H1 (cell line): ENCODE measurements around the gene CYP2E1. TPM values are rescaled to one million over a fixed set of nuclear protein-coding genes. Genes with fewer than 3 reads are reported as not detected.

Source experiments
- CTCF ChIA-PET: fragments of 300-600 bp; sonication (Branson Sonifier 250); formaldehyde crosslinking; loops from one replicate; lab custom pipeline; 2021; ENCODE audit not compliant: partially characterized antibody; lab: Charles Lee
- POLR2A ChIA-PET: fragments of 300-600 bp; sonication (Branson Sonifier 250); formaldehyde crosslinking; loops from one replicate; lab custom pipeline; 2021; ENCODE audit warnings: inconsistent platforms; ENCODE audit not compliant: partially characterized antibody; lab: Charles Lee
- DNase-seq, 2 experiments: peaks; one replicate each; pipeline versions ENCODE4 v3.0.0 to v3.0.0-alpha.2; 2010 to 2022; ENCODE audit warnings: low spot score in 2 of 2, low read depth in 1 of 2, mixed read lengths in 1 of 2
- FAIRE-seq: peaks from 2 replicates; lab custom pipeline; 2011; peaks lifted over from hg19 to GRCh38; lab: Jason Lieb, UNC
- H2AFZ ChIP-seq: 2 replicates; pipeline ENCODE4 v1.8.1; 2012; ENCODE audit warnings: low read length, inconsistent platforms
- H2AK5ac ChIP-seq: 2 replicates; pipeline ENCODE4 v1.6.1; 2013; ENCODE audit warnings: low read depth, low read length
- H2BK120ac ChIP-seq: replicated peaks from 2 replicates; pipeline ENCODE3; 2013; ENCODE audit warnings: low read depth, low read length, inconsistent platforms
- H2BK12ac ChIP-seq: 2 replicates; pipeline ENCODE4 v1.6.1; 2013; ENCODE audit warnings: low read depth, low read length
- H2BK15ac ChIP-seq: 2 replicates; pipeline ENCODE4 v1.6.1; 2013; ENCODE audit warnings: low read length
- H2BK20ac ChIP-seq: 2 replicates; pipeline ENCODE4 v1.6.1; 2013; ENCODE audit warnings: low read length
- H2BK5ac ChIP-seq: 2 replicates; pipeline ENCODE4 v1.6.1; 2013; ENCODE audit warnings: low read depth, low read length
- H3K14ac ChIP-seq: 2 replicates; pipeline ENCODE4 v1.6.1; 2013; ENCODE audit warnings: inconsistent platforms; ENCODE audit not compliant: insufficient read length
- H3K18ac ChIP-seq: 2 replicates; pipeline ENCODE4 v1.6.1; 2013; ENCODE audit warnings: low read length; ENCODE audit errors: extremely low read depth
- H3K23ac ChIP-seq: 2 replicates; pipeline ENCODE4 v1.6.1; 2013; ENCODE audit warnings: inconsistent platforms; ENCODE audit not compliant: insufficient read length
- H3K23me2 ChIP-seq: 2 replicates; pipeline ENCODE4 v1.6.1; 2013; ENCODE audit warnings: low read depth, low read length
- H3K27ac ChIP-seq: 2 replicates; pipeline ENCODE4 v1.6.1; 2011; ENCODE audit warnings: low read depth, low read length, inconsistent platforms
- H3K27me3 ChIP-seq, 4 experiments: replicated peaks in 1 of 4; 1 replicate in 1 of 4; 2 replicates in 3 of 4; pipeline versions ENCODE4 v1.6.1 to v1.8.1; 2011 to 2013; ENCODE audit warnings: low read length in 3 of 4, mild to moderate bottlenecking in 3 of 4, inconsistent platforms in 2 of 4, mixed read lengths in 2 of 4, moderate library complexity in 1 of 4; ENCODE audit not compliant: control insufficient read depth in 3 of 4, insufficient read depth in 3 of 4; ENCODE audit errors: extremely low read depth in 1 of 4
- H3K36me3 ChIP-seq, 4 experiments: 2 replicates each; pipeline versions ENCODE4 v1.6.1 to v1.8.1; 2011 to 2013; ENCODE audit warnings: mild to moderate bottlenecking in 4 of 4, low read length in 3 of 4, moderate library complexity in 2 of 4, control low read depth in 1 of 4, inconsistent platforms in 1 of 4; ENCODE audit not compliant: insufficient read depth in 4 of 4, control insufficient read depth in 2 of 4
- H3K4ac ChIP-seq: replicated peaks from 2 replicates; pipeline ENCODE3; 2013; ENCODE audit warnings: low read length, low read depth, mixed read lengths, inconsistent platforms; ENCODE audit not compliant: insufficient read length
- H3K4me1 ChIP-seq, 4 experiments: replicated peaks in 1 of 4; 1 replicate in 1 of 4; 2 replicates in 3 of 4; pipeline versions ENCODE4 v1.6.1 to v1.8.1; 2011 to 2013; ENCODE audit warnings: low read length in 3 of 4, inconsistent platforms in 2 of 4, mixed read lengths in 1 of 4; ENCODE audit not compliant: insufficient read depth in 4 of 4, control insufficient read depth in 3 of 4
- H3K4me2 ChIP-seq, 2 experiments: 2 replicates each; pipeline versions ENCODE4 v1.6.1 to v1.8.1; 2011 to 2013; ENCODE audit warnings: low read depth in 2 of 2, low read length in 2 of 2, control low read depth in 1 of 2, inconsistent platforms in 1 of 2, mild to moderate bottlenecking in 1 of 2; ENCODE audit not compliant: insufficient read depth in 1 of 2
- H3K4me3 ChIP-seq, 4 experiments: fragments of 200-600, 300-600 bp in 1 of 4; sonication (generic), shearing (Covaris generic), sonication (Bioruptor Twin) in 1 of 4; 2 replicates each; pipeline versions ENCODE4 v1.5.1 to v1.8.1; 2011 to 2016; ENCODE audit warnings: low read length in 4 of 4, low read depth in 3 of 4, control low read depth in 2 of 4, inconsistent platforms in 2 of 4, mild to moderate bottlenecking in 2 of 4, mixed read lengths in 1 of 4, moderate library complexity in 1 of 4; ENCODE audit not compliant: insufficient read depth in 2 of 4; ENCODE audit errors: extremely low read depth in 1 of 4
- H3K56ac ChIP-seq: replicated peaks from 2 replicates; pipeline ENCODE3; 2013; ENCODE audit warnings: low read depth, mild to moderate bottlenecking, mixed read lengths, low read length, inconsistent platforms; ENCODE audit not compliant: insufficient read length
- H3K79me1 ChIP-seq: 2 replicates; pipeline ENCODE4 v1.6.1; 2013; ENCODE audit warnings: low read depth, low read length, control low read depth
- H3K79me2 ChIP-seq, 2 experiments: 2 replicates each; pipeline versions ENCODE4 v1.6.1 to v1.8.1; 2012 to 2013; ENCODE audit warnings: low read length in 2 of 2, mild to moderate bottlenecking in 2 of 2, inconsistent platforms in 1 of 2; ENCODE audit not compliant: insufficient read depth in 2 of 2, control insufficient read depth in 1 of 2
- H3K9ac ChIP-seq, 4 experiments: replicated peaks in 1 of 4; 1 replicate in 1 of 4; 2 replicates in 3 of 4; pipeline versions ENCODE4 v1.6.1 to v1.8.1; 2011 to 2013; ENCODE audit warnings: low read depth in 3 of 4, low read length in 3 of 4, control low read depth in 2 of 4, mild to moderate bottlenecking in 2 of 4, moderate library complexity in 2 of 4, inconsistent platforms in 1 of 4; ENCODE audit errors: extremely low read depth in 1 of 4
- H3K9me3 ChIP-seq, 2 experiments: 2 replicates each; pipeline versions ENCODE4 v1.6.1 to v1.8.1; 2012 to 2013; ENCODE audit warnings: mild to moderate bottlenecking in 2 of 2, moderate library complexity in 2 of 2, control low read depth in 1 of 2, inconsistent platforms in 1 of 2, low read depth in 1 of 2, low read length in 1 of 2, mixed read lengths in 1 of 2; ENCODE audit not compliant: insufficient read depth in 2 of 2
- H4K20me1 ChIP-seq, 2 experiments: replicated peaks in 1 of 2; 2 replicates each; pipeline versions ENCODE3 to v1.8.1; 2011 to 2013; ENCODE audit warnings: inconsistent platforms in 2 of 2, low read length in 2 of 2, mild to moderate bottlenecking in 1 of 2; ENCODE audit not compliant: insufficient read depth in 2 of 2, control insufficient read depth in 1 of 2
- H4K5ac ChIP-seq: 2 replicates; pipeline ENCODE4 v1.6.1; 2013; ENCODE audit warnings: low read length, low read depth, mixed read lengths, inconsistent platforms; ENCODE audit not compliant: insufficient read length
- H4K8ac ChIP-seq: 2 replicates; pipeline ENCODE4 v1.8.0; 2013; ENCODE audit warnings: mild to moderate bottlenecking, moderate library complexity, low read length, inconsistent platforms; ENCODE audit not compliant: insufficient read depth; ENCODE audit errors: extremely low read depth
- H4K91ac ChIP-seq: replicated peaks from 2 replicates; pipeline ENCODE3; 2013; ENCODE audit warnings: low read length, mixed read lengths, inconsistent platforms; ENCODE audit not compliant: insufficient read length
- ASH2L ChIP-seq: fragments of 200-600, 300-600 bp; sonication (generic); IDR thresholded peaks from one replicate; pipeline ENCODE4 v1.7.1; 2017; ENCODE audit warnings: low read length
- CTBP2 ChIP-seq: IDR thresholded peaks from 2 replicates; pipeline ENCODE4 v1.7.0; 2011; ENCODE audit warnings: borderline replicate concordance, mild to moderate bottlenecking, moderate library complexity, mixed read lengths, low read length; ENCODE audit not compliant: insufficient read depth, insufficient read length
- EGR1 ChIP-seq: IDR thresholded peaks from 2 replicates; pipeline ENCODE4 v1.6.1; 2011; ENCODE audit warnings: low read depth, low read length, borderline replicate concordance
- RXRA ChIP-seq: IDR thresholded peaks from 2 replicates; pipeline ENCODE4 v1.6.1; 2011; ENCODE audit warnings: low read depth, mild to moderate bottlenecking, low read length, moderate library complexity; ENCODE audit not compliant: insufficient read depth
- SUZ12 ChIP-seq: fragments of 200-600 bp; sonication (generic); IDR thresholded peaks from 2 replicates; pipeline ENCODE4 v1.6.1; 2012; ENCODE audit warnings: mild to moderate bottlenecking, inconsistent platforms, low read length, moderate library complexity, mixed read lengths
- TCF12 ChIP-seq: IDR thresholded peaks from 2 replicates; pipeline ENCODE4 v1.6.1; 2011; ENCODE audit warnings: low read depth, mild to moderate bottlenecking, low read length
- polyA plus RNA-seq, 7 experiments: library from polyadenylated mRNA; depleted of rRNA in 3 of 7; stranded (reverse) in 5 of 7; unstranded in 2 of 7; fragments of >200 nt in 5 of 7; fragments of 200-250 nt in 2 of 7; gene quantifications; 1 replicate in 5 of 7; 2 replicates in 1 of 7; 4 replicates in 1 of 7; pipeline versions ENCODE4 v1.2.1 to v1.2.3, GENCODE V29; 2011 to 2013; ENCODE audit warnings: missing spikeins in 2 of 7, mixed read lengths in 2 of 7
- total RNA-seq: library from RNA; stranded (reverse); fragmentation: NEBNext Ultra II Directional; extraction: Animal tissue kit (Norgen Biotek cat#: 25700); gene quantifications from 2 replicates; pipeline ENCODE4 v1.2.1, GENCODE V29; 2021
- TF ChIP-seq, protein P1 (sequence below): IDR thresholded peaks from 2 replicates; pipeline ENCODE4 v1.6.1; 2012; ENCODE audit warnings: inconsistent platforms

The CYP2E1 gene
- total and polyA plus RNA-seq, 2 of the 8 experiments (the other 6 are each of a cell fraction or from before 2014, with no cell fraction given), result 0.11 TPM; not detected in 1

DNA sequence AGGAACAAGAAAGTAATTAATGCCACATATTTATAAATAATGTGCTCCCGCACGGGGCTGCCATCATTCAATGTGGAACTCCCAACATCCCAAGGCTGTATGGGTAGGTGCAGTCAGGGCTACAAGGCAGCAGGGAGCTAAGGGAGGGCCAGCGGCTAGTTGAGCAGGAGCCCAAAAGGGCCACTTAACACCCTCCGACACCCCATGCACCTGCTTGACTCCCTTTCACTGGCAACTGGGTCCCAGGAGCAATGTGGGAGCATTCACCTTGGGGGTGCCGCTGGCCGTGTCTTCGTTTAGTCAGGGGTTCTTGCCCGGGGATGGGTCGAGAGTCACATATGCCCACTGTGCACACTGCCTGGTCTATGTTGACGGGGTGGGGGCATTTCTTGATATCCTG, 45.5 kb upstream of the CYP2E1 start (continued):
- TF ChIP-seq ASH2L, result no peak
- TF ChIP-seq, all 59 proteins: peak for 0

DNA sequence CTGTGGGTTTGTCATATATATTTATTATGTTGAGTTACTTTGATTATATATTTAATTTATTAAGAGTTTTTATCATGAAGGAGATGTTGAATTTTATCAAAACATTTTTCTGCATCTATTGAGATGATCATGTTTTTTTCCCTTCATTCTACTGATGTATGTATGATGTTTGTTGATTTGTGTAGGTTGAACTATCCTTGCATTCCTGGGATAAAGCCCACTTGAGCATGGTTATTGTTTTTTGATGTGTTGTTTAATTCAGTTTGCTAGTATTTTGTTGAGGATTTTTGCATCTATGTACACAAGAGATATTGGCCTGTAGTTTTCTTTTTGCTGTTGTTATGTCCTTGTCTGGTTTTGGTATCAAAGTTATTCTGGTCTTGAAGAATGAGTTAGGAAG, 42.3 kb upstream of the CYP2E1 start:
- Histone ChIP-seq H3K4me3 (no peak overlapping the region), H2AFZ (no peak overlapping the region), H3K23ac (no peak overlapping the region), H3K27ac (no peak overlapping the region), H3K9me3 (peaks cover 44 to 60% of the 10 kb centered on the region in 2 experiments), H2BK20ac (no peak overlapping the region), H3K23me2 (no peaks in the 10 kb centered on the region), H3K79me2 (no peaks in the 10 kb centered on the region), H3K18ac (no peak overlapping the region), H2BK5ac (no peak overlapping the region), H3K14ac (no peak overlapping the region), H4K5ac (no peak overlapping the region), H4K8ac (no peak overlapping the region), H3K27me3 (no peaks in the 10 kb centered on the region), H2BK120ac (no peak overlapping the region), H4K20me1 (no peaks in the 10 kb centered on the region), H3K56ac (no peak overlapping the region), H2AK5ac (no peak overlapping the region), H3K4me1 (no peaks in the 10 kb centered on the region), H3K36me3 (no peaks in the 10 kb centered on the region), H3K79me1 (no peaks in the 10 kb centered on the region), H3K9ac (no peak overlapping the region), H2BK15ac (no peak overlapping the region), H3K4me2 (no peak overlapping the region), H2BK12ac (no peak overlapping the region), H3K4ac (no peak overlapping the region), H4K91ac (no peak overlapping the region)
- ChIA-PET POLR2A (no interaction called here), CTCF (interaction anchor here (0.6 kb wide), 1 partner anchor 1037 kb away, joined by 3 read pairs; no protein-coding TSS in a partner anchor)
- TF ChIP-seq CTBP2 (no peak), TCF12 (no peak), SUZ12 (no peak), RXRA (no peak), EGR1 (no peak)
- TF ChIP-seq, protein P1, sequence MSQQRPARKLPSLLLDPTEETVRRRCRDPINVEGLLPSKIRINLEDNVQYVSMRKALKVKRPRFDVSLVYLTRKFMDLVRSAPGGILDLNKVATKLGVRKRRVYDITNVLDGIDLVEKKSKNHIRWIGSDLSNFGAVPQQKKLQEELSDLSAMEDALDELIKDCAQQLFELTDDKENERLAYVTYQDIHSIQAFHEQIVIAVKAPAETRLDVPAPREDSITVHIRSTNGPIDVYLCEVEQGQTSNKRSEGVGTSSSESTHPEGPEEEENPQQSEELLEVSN, result no peak
- DNase-seq (no peak), FAIRE-seq (no peak)
